DOHH2 (cell line): Measurements from ENCODE around the gene MFAP3L.
"Not testable (repeated sequence)": the region's sequence is repeated elsewhere in the genome, so short reads cannot be mapped to it uniquely, and the experiment has no call there.

Experiments used
- H3F3A ChIP-seq: fragments of 200-600 bp; sonication (generic), shearing (Covaris generic); 2 replicates; pipeline ENCODE4 v1.6.0; 2016; ENCODE audit warnings: antibody characterized with exemption, mild to moderate bottlenecking; ENCODE audit not compliant: control insufficient read depth, insufficient read depth
- H3K27ac ChIP-seq: fragments of 200-600 bp; sonication (generic); 2 replicates; pipeline ENCODE4 v1.5.1; 2014; ENCODE audit warnings: low read depth, mild to moderate bottlenecking, low read length, moderate library complexity
- H3K27me3 ChIP-seq: fragments of 200-600 bp; sonication (generic); 2 replicates; pipeline ENCODE4 v1.6.1; 2014; ENCODE audit warnings: mild to moderate bottlenecking, low read length, mixed read lengths; ENCODE audit not compliant: control insufficient read depth
- H3K36me3 ChIP-seq: fragments of 200-600 bp; sonication (generic); 2 replicates; pipeline ENCODE4 v1.6.1; 2014; ENCODE audit warnings: mild to moderate bottlenecking, low read length, moderate library complexity, mixed read lengths; ENCODE audit not compliant: control insufficient read depth
- H3K4me1 ChIP-seq: fragments of 200-600 bp; sonication (generic); 2 replicates; pipeline ENCODE4 v1.6.1; 2014; ENCODE audit warnings: mild to moderate bottlenecking, low read length, mixed read lengths; ENCODE audit not compliant: control insufficient read depth
- H3K4me2 ChIP-seq: fragments of 200-600 bp; sonication (generic); 2 replicates; pipeline ENCODE4 v1.6.0; 2014; ENCODE audit warnings: mild to moderate bottlenecking, low read length, moderate library complexity
- H3K4me3 ChIP-seq: fragments of 200-600 bp; sonication (generic); 2 replicates; pipeline ENCODE4 v1.5.1; 2014; ENCODE audit warnings: mild to moderate bottlenecking, low read length, mixed read lengths
- H3K79me2 ChIP-seq: fragments of 200-600 bp; sonication (generic); 2 replicates; pipeline ENCODE4 v1.6.1; 2014; ENCODE audit warnings: mild to moderate bottlenecking, low read length, mixed read lengths; ENCODE audit not compliant: control insufficient read depth
- H3K9me2 ChIP-seq: fragments of 200-600 bp; sonication (generic); replicated peaks from 2 replicates; pipeline ENCODE4 v1.6.1; 2014; ENCODE audit warnings: mild to moderate bottlenecking, low read length, mixed read lengths; ENCODE audit not compliant: control insufficient read depth
- H3K9me3 ChIP-seq: fragments of 200-600 bp; sonication (generic); 2 replicates; pipeline ENCODE4 v1.6.1; 2014; ENCODE audit warnings: antibody characterized with exemption, low read length, mixed read lengths; ENCODE audit not compliant: control insufficient read depth, insufficient read depth
- H4K20me1 ChIP-seq: fragments of 200-600 bp; sonication (generic); 2 replicates; pipeline ENCODE4 v1.6.0; 2014; ENCODE audit warnings: low read depth, mild to moderate bottlenecking, antibody characterized with exemption, low read length, moderate library complexity; ENCODE audit not compliant: control insufficient read depth, insufficient read depth
- CTCF ChIP-seq: fragments of 200-600 bp; sonication (generic); IDR thresholded peaks from one replicate; pipeline ENCODE4 v1.5.1; 2014; ENCODE audit warnings: antibody characterized with exemption, mild to moderate bottlenecking, low read depth, low read length; ENCODE audit not compliant: poor library complexity, severe bottlenecking
- EZH2phosphoT487 ChIP-seq: fragments of 200-600 bp; sonication (generic); IDR thresholded peaks from 2 replicates; pipeline ENCODE4 v1.6.1; 2017; ENCODE audit warnings: borderline replicate concordance, mild to moderate bottlenecking, antibody characterized with exemption, low read length, moderate library complexity, mixed read lengths

MFAP3L gene

GRCh38 chr4:169952236-169953002 lies 73.8 kb downstream of the MFAP3L start:
- Histone ChIP-seq H3F3A (no peaks in the 10 kb centered on the region), H3K36me3 (no peaks in the 10 kb centered on the region), H3K9me2 (no peaks in the 10 kb centered on the region), H3K27ac (no peak overlapping the region), H3K27me3 (no peaks in the 10 kb centered on the region), H3K79me2 (no peaks in the 10 kb centered on the region), H4K20me1 (no peaks in the 10 kb centered on the region), H3K4me2 (no peak overlapping the region), H3K9me3 (no peaks in the 10 kb centered on the region), H3K4me3 (no peak overlapping the region), H3K4me1 (peaks cover 6% of the 10 kb centered on the region; the same call in 1 of the 2 replicates)
- TF ChIP-seq EZH2phosphoT487 (no peak), CTCF (no peak)

GRCh38 chr4:169948271-169948670 lies 77.9 kb downstream of the MFAP3L start:
- TF ChIP-seq CTCF (no peak), EZH2phosphoT487 (no peak)
- H3K4me1 ChIP-seq = peaks cover 6% of the 10 kb centered on the region; the same call in 1 of the 2 replicates
- no peaks in the 10 kb centered on the region for H3K36me3 ChIP-seq
- no peaks in the 10 kb centered on the region for H3K9me3 ChIP-seq
- no peaks in the 10 kb centered on the region for H4K20me1 ChIP-seq
- H3K27ac ChIP-seq = no peak overlapping the region
- no peaks in the 10 kb centered on the region for H3K27me3 ChIP-seq
- no peaks in the 10 kb centered on the region for H3F3A ChIP-seq
- no peaks in the 10 kb centered on the region for H3K9me2 ChIP-seq
- no peak overlapping the region for H3K4me3 ChIP-seq
- H3K4me2 ChIP-seq = no peak overlapping the region
- H3K79me2 ChIP-seq = no peaks in the 10 kb centered on the region

GRCh38 chr4:169945636-169946035 lies 80.6 kb downstream of the MFAP3L start:
- H3K4me2 ChIP-seq = no peak overlapping the region
- no peak overlapping the region for H3K27ac ChIP-seq
- H3K4me3 ChIP-seq = no peak overlapping the region
- H3K27me3 ChIP-seq = no peaks in the 10 kb centered on the region
- H3K4me1 ChIP-seq = no peaks in the 10 kb centered on the region
- no peaks in the 10 kb centered on the region for H3F3A ChIP-seq
- no peaks in the 10 kb centered on the region for H3K79me2 ChIP-seq
- H4K20me1 ChIP-seq = no peaks in the 10 kb centered on the region
- H3K9me2 ChIP-seq = no peaks in the 10 kb centered on the region
- no peaks in the 10 kb centered on the region for H3K36me3 ChIP-seq
- TF ChIP-seq EZH2phosphoT487 (no peak), CTCF (no peak)
- H3K9me3 ChIP-seq = no peaks in the 10 kb centered on the region

GRCh38 chr4:169943601-169944000 lies 82.6 kb downstream of the MFAP3L start:
- H3K4me2 ChIP-seq, H3K4me3 ChIP-seq, H3K36me3 ChIP-seq, H3K4me1 ChIP-seq, H3F3A ChIP-seq, H3K79me2 ChIP-seq, H3K9me2 ChIP-seq, H4K20me1 ChIP-seq, H3K27me3 ChIP-seq, H3K27ac ChIP-seq, H3K9me3 ChIP-seq: not testable (repeated sequence)
